H1 (cell line): ENCODE results near the gene TLE2. TPM values are rescaled to one million over a fixed set of nuclear protein-coding genes. Genes with fewer than 3 reads are reported as not detected.
"Not testable (repeated sequence)": the region's sequence is repeated elsewhere in the genome, so short reads cannot be mapped to it uniquely, and the experiment has no call there.

Experiments
- CTCF ChIA-PET: fragments of 300-600 bp; sonication (Branson Sonifier 250); formaldehyde crosslinking; loops from one replicate; lab custom pipeline; 2021; ENCODE audit not compliant: partially characterized antibody; lab: Charles Lee
- POLR2A ChIA-PET: fragments of 300-600 bp; sonication (Branson Sonifier 250); formaldehyde crosslinking; loops from one replicate; lab custom pipeline; 2021; ENCODE audit warnings: inconsistent platforms; ENCODE audit not compliant: partially characterized antibody; lab: Charles Lee
- DNase-seq, 2 experiments: peaks; one replicate each; pipeline versions ENCODE4 v3.0.0 to v3.0.0-alpha.2; 2010 to 2022; ENCODE audit warnings: low spot score in 2 of 2, low read depth in 1 of 2, mixed read lengths in 1 of 2
- FAIRE-seq: peaks from 2 replicates; lab custom pipeline; 2011; peaks lifted over from hg19 to GRCh38; lab: Jason Lieb, UNC
- H2AFZ ChIP-seq: 2 replicates; pipeline ENCODE4 v1.8.1; 2012; ENCODE audit warnings: low read length, inconsistent platforms
- H2AK5ac ChIP-seq: 2 replicates; pipeline ENCODE4 v1.6.1; 2013; ENCODE audit warnings: low read depth, low read length
- H2BK120ac ChIP-seq: replicated peaks from 2 replicates; pipeline ENCODE3; 2013; ENCODE audit warnings: low read depth, low read length, inconsistent platforms
- H2BK12ac ChIP-seq: 2 replicates; pipeline ENCODE4 v1.6.1; 2013; ENCODE audit warnings: low read depth, low read length
- H2BK15ac ChIP-seq: 2 replicates; pipeline ENCODE4 v1.6.1; 2013; ENCODE audit warnings: low read length
- H2BK20ac ChIP-seq: 2 replicates; pipeline ENCODE4 v1.6.1; 2013; ENCODE audit warnings: low read length
- H2BK5ac ChIP-seq: 2 replicates; pipeline ENCODE4 v1.6.1; 2013; ENCODE audit warnings: low read depth, low read length
- H3K14ac ChIP-seq: 2 replicates; pipeline ENCODE4 v1.6.1; 2013; ENCODE audit warnings: inconsistent platforms; ENCODE audit not compliant: insufficient read length
- H3K18ac ChIP-seq: 2 replicates; pipeline ENCODE4 v1.6.1; 2013; ENCODE audit warnings: low read length; ENCODE audit errors: extremely low read depth
- H3K23ac ChIP-seq: 2 replicates; pipeline ENCODE4 v1.6.1; 2013; ENCODE audit warnings: inconsistent platforms; ENCODE audit not compliant: insufficient read length
- H3K23me2 ChIP-seq: 2 replicates; pipeline ENCODE4 v1.6.1; 2013; ENCODE audit warnings: low read depth, low read length
- H3K27ac ChIP-seq: 2 replicates; pipeline ENCODE4 v1.6.1; 2011; ENCODE audit warnings: low read depth, low read length, inconsistent platforms
- H3K27me3 ChIP-seq, 4 experiments: replicated peaks in 1 of 4; 1 replicate in 1 of 4; 2 replicates in 3 of 4; pipeline versions ENCODE4 v1.6.1 to v1.8.1; 2011 to 2013; ENCODE audit warnings: low read length in 3 of 4, mild to moderate bottlenecking in 3 of 4, inconsistent platforms in 2 of 4, mixed read lengths in 2 of 4, moderate library complexity in 1 of 4; ENCODE audit not compliant: control insufficient read depth in 3 of 4, insufficient read depth in 3 of 4; ENCODE audit errors: extremely low read depth in 1 of 4
- H3K36me3 ChIP-seq, 4 experiments: 2 replicates each; pipeline versions ENCODE4 v1.6.1 to v1.8.1; 2011 to 2013; ENCODE audit warnings: mild to moderate bottlenecking in 4 of 4, low read length in 3 of 4, moderate library complexity in 2 of 4, control low read depth in 1 of 4, inconsistent platforms in 1 of 4; ENCODE audit not compliant: insufficient read depth in 4 of 4, control insufficient read depth in 2 of 4
- H3K4ac ChIP-seq: replicated peaks from 2 replicates; pipeline ENCODE3; 2013; ENCODE audit warnings: low read length, low read depth, mixed read lengths, inconsistent platforms; ENCODE audit not compliant: insufficient read length
- H3K4me1 ChIP-seq, 4 experiments: replicated peaks in 1 of 4; 1 replicate in 1 of 4; 2 replicates in 3 of 4; pipeline versions ENCODE4 v1.6.1 to v1.8.1; 2011 to 2013; ENCODE audit warnings: low read length in 3 of 4, inconsistent platforms in 2 of 4, mixed read lengths in 1 of 4; ENCODE audit not compliant: insufficient read depth in 4 of 4, control insufficient read depth in 3 of 4
- H3K4me2 ChIP-seq, 2 experiments: 2 replicates each; pipeline versions ENCODE4 v1.6.1 to v1.8.1; 2011 to 2013; ENCODE audit warnings: low read depth in 2 of 2, low read length in 2 of 2, control low read depth in 1 of 2, inconsistent platforms in 1 of 2, mild to moderate bottlenecking in 1 of 2; ENCODE audit not compliant: insufficient read depth in 1 of 2
- H3K4me3 ChIP-seq, 4 experiments: fragments of 200-600, 300-600 bp in 1 of 4; sonication (generic), shearing (Covaris generic), sonication (Bioruptor Twin) in 1 of 4; 2 replicates each; pipeline versions ENCODE4 v1.5.1 to v1.8.1; 2011 to 2016; ENCODE audit warnings: low read length in 4 of 4, low read depth in 3 of 4, control low read depth in 2 of 4, inconsistent platforms in 2 of 4, mild to moderate bottlenecking in 2 of 4, mixed read lengths in 1 of 4, moderate library complexity in 1 of 4; ENCODE audit not compliant: insufficient read depth in 2 of 4; ENCODE audit errors: extremely low read depth in 1 of 4
- H3K56ac ChIP-seq: replicated peaks from 2 replicates; pipeline ENCODE3; 2013; ENCODE audit warnings: low read depth, mild to moderate bottlenecking, mixed read lengths, low read length, inconsistent platforms; ENCODE audit not compliant: insufficient read length
- H3K79me1 ChIP-seq: 2 replicates; pipeline ENCODE4 v1.6.1; 2013; ENCODE audit warnings: low read depth, low read length, control low read depth
- H3K79me2 ChIP-seq, 2 experiments: 2 replicates each; pipeline versions ENCODE4 v1.6.1 to v1.8.1; 2012 to 2013; ENCODE audit warnings: low read length in 2 of 2, mild to moderate bottlenecking in 2 of 2, inconsistent platforms in 1 of 2; ENCODE audit not compliant: insufficient read depth in 2 of 2, control insufficient read depth in 1 of 2
- H3K9ac ChIP-seq, 4 experiments: replicated peaks in 1 of 4; 1 replicate in 1 of 4; 2 replicates in 3 of 4; pipeline versions ENCODE4 v1.6.1 to v1.8.1; 2011 to 2013; ENCODE audit warnings: low read depth in 3 of 4, low read length in 3 of 4, control low read depth in 2 of 4, mild to moderate bottlenecking in 2 of 4, moderate library complexity in 2 of 4, inconsistent platforms in 1 of 4; ENCODE audit errors: extremely low read depth in 1 of 4
- H3K9me3 ChIP-seq, 2 experiments: 2 replicates each; pipeline versions ENCODE4 v1.6.1 to v1.8.1; 2012 to 2013; ENCODE audit warnings: mild to moderate bottlenecking in 2 of 2, moderate library complexity in 2 of 2, control low read depth in 1 of 2, inconsistent platforms in 1 of 2, low read depth in 1 of 2, low read length in 1 of 2, mixed read lengths in 1 of 2; ENCODE audit not compliant: insufficient read depth in 2 of 2
- H4K20me1 ChIP-seq, 2 experiments: replicated peaks in 1 of 2; 2 replicates each; pipeline versions ENCODE3 to v1.8.1; 2011 to 2013; ENCODE audit warnings: inconsistent platforms in 2 of 2, low read length in 2 of 2, mild to moderate bottlenecking in 1 of 2; ENCODE audit not compliant: insufficient read depth in 2 of 2, control insufficient read depth in 1 of 2
- H4K5ac ChIP-seq: 2 replicates; pipeline ENCODE4 v1.6.1; 2013; ENCODE audit warnings: low read length, low read depth, mixed read lengths, inconsistent platforms; ENCODE audit not compliant: insufficient read length
- H4K8ac ChIP-seq: 2 replicates; pipeline ENCODE4 v1.8.0; 2013; ENCODE audit warnings: mild to moderate bottlenecking, moderate library complexity, low read length, inconsistent platforms; ENCODE audit not compliant: insufficient read depth; ENCODE audit errors: extremely low read depth
- H4K91ac ChIP-seq: replicated peaks from 2 replicates; pipeline ENCODE3; 2013; ENCODE audit warnings: low read length, mixed read lengths, inconsistent platforms; ENCODE audit not compliant: insufficient read length
- WGBS, 2 experiments: shearing (Covaris generic) in 1 of 2; methylation state at CpG; one replicate each; pipeline versions ENCODE4 v1.1.6 to v1.1.7; 2013 to 2015; ENCODE audit warnings: low lambda C conversion rate in 2 of 2, mixed read lengths in 2 of 2, inconsistent platforms in 1 of 2, low coverage in 1 of 2, missing lambda C conversion rate in 1 of 2; ENCODE audit not compliant: insufficient replicate concordance in 2 of 2, insufficient coverage in 1 of 2, insufficient read length in 1 of 2; ENCODE audit errors: extremely low coverage in 1 of 2, missing lambda C conversion rate in 1 of 2; 5-methylcytosine and 5-hydroxymethylcytosine counted together
- polyA plus RNA-seq, 7 experiments: library from polyadenylated mRNA; depleted of rRNA in 3 of 7; stranded (reverse) in 5 of 7; unstranded in 2 of 7; fragments of >200 nt in 5 of 7; fragments of 200-250 nt in 2 of 7; gene quantifications; 1 replicate in 5 of 7; 2 replicates in 1 of 7; 4 replicates in 1 of 7; pipeline versions ENCODE4 v1.2.1 to v1.2.3, GENCODE V29; 2011 to 2013; ENCODE audit warnings: missing spikeins in 2 of 7, mixed read lengths in 2 of 7
- total RNA-seq: library from RNA; stranded (reverse); fragmentation: NEBNext Ultra II Directional; extraction: Animal tissue kit (Norgen Biotek cat#: 25700); gene quantifications from 2 replicates; pipeline ENCODE4 v1.2.1, GENCODE V29; 2021

Gene TLE2
- total and polyA plus RNA-seq, 2 of the 8 experiments (the other 6 are each of a cell fraction or from before 2014, with no cell fraction given): 8.0 to 11.5 TPM

- not testable (repeated sequence) for H3K18ac ChIP-seq, H3K79me1 ChIP-seq, H2BK20ac ChIP-seq, H3K9me3 ChIP-seq, H3K27ac ChIP-seq, H2AFZ ChIP-seq, H3K23me2 ChIP-seq, H2BK15ac ChIP-seq, H2BK12ac ChIP-seq, H3K27me3 ChIP-seq, H3K56ac ChIP-seq, H3K9ac ChIP-seq, H3K23ac ChIP-seq, FAIRE-seq, H3K4me2 ChIP-seq, DNase-seq, H4K5ac ChIP-seq, H3K79me2 ChIP-seq, H2BK120ac ChIP-seq, H2AK5ac ChIP-seq, H4K20me1 ChIP-seq, H3K14ac ChIP-seq, H3K4ac ChIP-seq, H3K4me3 ChIP-seq, H2BK5ac ChIP-seq, H4K8ac ChIP-seq, H4K91ac ChIP-seq, H3K36me3 ChIP-seq
- peaks cover 7 to 16% (median 11%) of the 10 kb centered on the region in 4 experiments for H3K4me1 ChIP-seq
- 99% methylated on average over 7 of the region's 7 CpGs; no CpG with 5 or more reads in 1 of the 2 experiments for WGBS, 2 experiments
- CTCF ChIA-PET: interaction anchor here (1.3 to 1.7 kb wide), 2 partner anchors 11 to 13 kb away, joined by 3 to 4 read pairs; no protein-coding TSS in a partner anchor
- POLR2A ChIA-PET: interaction anchor here (1.2 kb wide), 1 partner anchor 14 kb away, joined by 3 read pairs; no protein-coding TSS in a partner anchor
Observed at GRCh38 chr19:3050016-3050415, 20.9 kb upstream of the TLE2 start.
